ENCODE results near the gene TRAF3IP1.

The TRAF3IP1 gene

GRCh38 chr2:238391042-238391689 is 70.8 kb downstream of the TRAF3IP1 start:
- Histone ChIP-seq H3K9ac (ENCODE audit: low read length) (no peak overlapping the region), H2BK15ac (replicated peaks; ENCODE audit: low read depth) (no peak overlapping the region)

GRCh38 chr2:238396663-238397062 is 76.3 kb downstream of the TRAF3IP1 start:
- Histone ChIP-seq H3K23ac (ENCODE audit: low read length) (no peak overlapping the region), H3K4me3 (ENCODE audit: low read length) (no peak overlapping the region), H2BK5ac (ENCODE audit: low read length) (no peak overlapping the region), H3K27ac (ENCODE audit: low read depth, low read length) (no peak overlapping the region), H3K9ac (ENCODE audit: low read length) (no peak overlapping the region), H3K56ac (ENCODE audit: low read length) (no peak overlapping the region), H2BK15ac (replicated peaks; ENCODE audit: low read depth) (no peak overlapping the region), H4K5ac (ENCODE audit: low read length) (no peak overlapping the region), H2BK120ac (ENCODE audit: low read depth, low read length) (no peak overlapping the region), H3K27me3 (ENCODE audit: insufficient read depth, low read length, poor library complexity) (no peaks in the 10 kb centered on the region), H3K18ac (ENCODE audit: low read length) (no peak overlapping the region), H3K4me1 (ENCODE audit: control insufficient read depth, low read depth, low read length) (no peaks in the 10 kb centered on the region), H3K4ac (ENCODE audit: low read depth, low read length) (no peak overlapping the region), H3K79me2 (ENCODE audit: control insufficient read depth, insufficient read depth, low read length) (no peaks in the 10 kb centered on the region), H3K36me3 (ENCODE audit: control insufficient read depth, insufficient read depth, low read length) (no peaks in the 10 kb centered on the region), H3K79me1 (ENCODE audit: low read length) (no peaks in the 10 kb centered on the region), H4K8ac (ENCODE audit: low read depth, low read length) (no peak overlapping the region), H2AK5ac (ENCODE audit: low read length) (no peak overlapping the region), H3K4me2 (ENCODE audit: low read length) (no peak overlapping the region)
- WGBS (ENCODE audit: extremely low coverage, insufficient coverage, low lambda C conversion rate) = no CpG with 5 or more reads among the region's 7 CpGs
- DNase-seq = no peak

More at GRCh38 chr2:238391042-238391689, 70.8 kb downstream of the TRAF3IP1 start:
- no CpG with 5 or more reads among the region's 6 CpGs for WGBS (ENCODE audit: extremely low coverage, insufficient coverage, low lambda C conversion rate)
- H3K79me1 ChIP-seq (ENCODE audit: low read length) = no peaks in the 10 kb centered on the region
- no peak overlapping the region for H3K4ac ChIP-seq (ENCODE audit: low read depth, low read length)
- no peak overlapping the region for H2BK120ac ChIP-seq (ENCODE audit: low read depth, low read length)
- no peak overlapping the region for H3K4me3 ChIP-seq (ENCODE audit: low read length)
- H2BK5ac ChIP-seq (ENCODE audit: low read length) = no peak overlapping the region
- no peak overlapping the region for H4K5ac ChIP-seq (ENCODE audit: low read length)
- no peaks in the 10 kb centered on the region for H3K27me3 ChIP-seq (ENCODE audit: insufficient read depth, low read length, poor library complexity)
- DNase-seq = no peak
- H3K18ac ChIP-seq (ENCODE audit: low read length) = no peak overlapping the region
- H3K56ac ChIP-seq (ENCODE audit: low read length) = no peak overlapping the region
- H3K4me2 ChIP-seq (ENCODE audit: low read length) = no peak overlapping the region
- H3K23ac ChIP-seq (ENCODE audit: low read length) = no peak overlapping the region
- H3K36me3 ChIP-seq (ENCODE audit: control insufficient read depth, insufficient read depth, low read length) = no peaks in the 10 kb centered on the region
- no peak overlapping the region for H4K8ac ChIP-seq (ENCODE audit: low read depth, low read length)
- H3K79me2 ChIP-seq (ENCODE audit: control insufficient read depth, insufficient read depth, low read length) = no peaks in the 10 kb centered on the region
- H3K27ac ChIP-seq (ENCODE audit: low read depth, low read length) = no peak overlapping the region
- H2AK5ac ChIP-seq (ENCODE audit: low read length) = no peak overlapping the region
- H3K4me1 ChIP-seq (ENCODE audit: control insufficient read depth, low read depth, low read length) = no peaks in the 10 kb centered on the region

- H3K4me2 ChIP-seq (ENCODE audit: low read length) = no peak overlapping the region
- no peaks in the 10 kb centered on the region for H3K27me3 ChIP-seq (ENCODE audit: insufficient read depth, low read length, poor library complexity)
- no peak overlapping the region for H3K4ac ChIP-seq (ENCODE audit: low read depth, low read length)
- H3K36me3 ChIP-seq (ENCODE audit: control insufficient read depth, insufficient read depth, low read length) = no peaks in the 10 kb centered on the region
- H3K18ac ChIP-seq (ENCODE audit: low read length) = no peak overlapping the region
- no peaks in the 10 kb centered on the region for H3K79me2 ChIP-seq (ENCODE audit: control insufficient read depth, insufficient read depth, low read length)
- no peak overlapping the region for H2AK5ac ChIP-seq (ENCODE audit: low read length)
- no peak overlapping the region for H2BK15ac ChIP-seq (replicated peaks; ENCODE audit: low read depth)
- no peak overlapping the region for H3K23ac ChIP-seq (ENCODE audit: low read length)
- no peak overlapping the region for H3K9ac ChIP-seq (ENCODE audit: low read length)
- no peaks in the 10 kb centered on the region for H3K79me1 ChIP-seq (ENCODE audit: low read length)
- no peak overlapping the region for H3K4me3 ChIP-seq (ENCODE audit: low read length)
- no CpG with 5 or more reads among the region's 14 CpGs for WGBS (ENCODE audit: extremely low coverage, insufficient coverage, low lambda C conversion rate)
- no peak overlapping the region for H3K56ac ChIP-seq (ENCODE audit: low read length)
- no peak overlapping the region for H2BK5ac ChIP-seq (ENCODE audit: low read length)
- no peak overlapping the region for H2BK120ac ChIP-seq (ENCODE audit: low read depth, low read length)
- no peak overlapping the region for H4K5ac ChIP-seq (ENCODE audit: low read length)
- DNase-seq = no peak
- H3K27ac ChIP-seq (ENCODE audit: low read depth, low read length) = no peak overlapping the region
- no peaks in the 10 kb centered on the region for H3K4me1 ChIP-seq (ENCODE audit: control insufficient read depth, low read depth, low read length)
- H4K8ac ChIP-seq (ENCODE audit: low read depth, low read length) = no peak overlapping the region
Observed at GRCh38 chr2:238397356-238397755, 77.0 kb downstream of the TRAF3IP1 start.

GRCh38 chr2:238398577-238398976 is 78.3 kb downstream of the TRAF3IP1 start:
- no peak for DNase-seq
- Histone ChIP-seq H3K4me3 (ENCODE audit: low read length) (no peak overlapping the region), H3K27ac (ENCODE audit: low read depth, low read length) (no peak overlapping the region), H4K8ac (ENCODE audit: low read depth, low read length) (no peak overlapping the region), H3K4me2 (ENCODE audit: low read length) (no peak overlapping the region), H4K5ac (ENCODE audit: low read length) (no peak overlapping the region), H3K9ac (ENCODE audit: low read length) (no peak overlapping the region), H2BK15ac (replicated peaks; ENCODE audit: low read depth) (no peak overlapping the region), H2BK5ac (ENCODE audit: low read length) (no peak overlapping the region), H3K79me1 (ENCODE audit: low read length) (no peaks in the 10 kb centered on the region), H3K18ac (ENCODE audit: low read length) (no peak overlapping the region), H3K56ac (ENCODE audit: low read length) (no peak overlapping the region), H3K27me3 (ENCODE audit: insufficient read depth, low read length, poor library complexity) (no peaks in the 10 kb centered on the region), H3K23ac (ENCODE audit: low read length) (no peak overlapping the region), H3K4ac (ENCODE audit: low read depth, low read length) (no peak overlapping the region), H3K79me2 (ENCODE audit: control insufficient read depth, insufficient read depth, low read length) (no peaks in the 10 kb centered on the region), H3K4me1 (ENCODE audit: control insufficient read depth, low read depth, low read length) (no peaks in the 10 kb centered on the region), H3K36me3 (ENCODE audit: control insufficient read depth, insufficient read depth, low read length) (no peaks in the 10 kb centered on the region), H2BK120ac (ENCODE audit: low read depth, low read length) (no peak overlapping the region), H2AK5ac (ENCODE audit: low read length) (no peak overlapping the region)
- WGBS (ENCODE audit: extremely low coverage, insufficient coverage, low lambda C conversion rate) = no CpG with 5 or more reads among the region's 6 CpGs

- no peak overlapping the region for H3K9ac ChIP-seq (ENCODE audit: low read length)
- H2BK15ac ChIP-seq (replicated peaks; ENCODE audit: low read depth) = no peak overlapping the region
- no peaks in the 10 kb centered on the region for H3K79me2 ChIP-seq (ENCODE audit: control insufficient read depth, insufficient read depth, low read length)
- H3K79me1 ChIP-seq (ENCODE audit: low read length) = no peaks in the 10 kb centered on the region
- no peak overlapping the region for H3K4me2 ChIP-seq (ENCODE audit: low read length)
- no peak overlapping the region for H3K18ac ChIP-seq (ENCODE audit: low read length)
- no peak overlapping the region for H3K4ac ChIP-seq (ENCODE audit: low read depth, low read length)
- no peak overlapping the region for H2AK5ac ChIP-seq (ENCODE audit: low read length)
- H4K5ac ChIP-seq (ENCODE audit: low read length) = no peak overlapping the region
- no peaks in the 10 kb centered on the region for H3K36me3 ChIP-seq (ENCODE audit: control insufficient read depth, insufficient read depth, low read length)
- H3K4me1 ChIP-seq (ENCODE audit: control insufficient read depth, low read depth, low read length) = no peaks in the 10 kb centered on the region
- no peak overlapping the region for H2BK5ac ChIP-seq (ENCODE audit: low read length)
- WGBS (ENCODE audit: extremely low coverage, insufficient coverage, low lambda C conversion rate) = no CpG with 5 or more reads among the region's 2 CpGs
- no peaks in the 10 kb centered on the region for H3K27me3 ChIP-seq (ENCODE audit: insufficient read depth, low read length, poor library complexity)
- H3K27ac ChIP-seq (ENCODE audit: low read depth, low read length) = no peak overlapping the region
- no peak for DNase-seq
- no peak overlapping the region for H3K56ac ChIP-seq (ENCODE audit: low read length)
- H2BK120ac ChIP-seq (ENCODE audit: low read depth, low read length) = no peak overlapping the region
- H3K23ac ChIP-seq (ENCODE audit: low read length) = no peak overlapping the region
- no peak overlapping the region for H3K4me3 ChIP-seq (ENCODE audit: low read length)
- no peak overlapping the region for H4K8ac ChIP-seq (ENCODE audit: low read depth, low read length)
Observed at GRCh38 chr2:238399094-238399493, 78.8 kb downstream of the TRAF3IP1 start.

GRCh38 chr2:238401551-238401950 is 81.2 kb downstream of the TRAF3IP1 start:
- no peak for DNase-seq
- no peaks in the 10 kb centered on the region for H3K36me3 ChIP-seq (ENCODE audit: control insufficient read depth, insufficient read depth, low read length)
- no peak overlapping the region for H2BK15ac ChIP-seq (replicated peaks; ENCODE audit: low read depth)
- no peak overlapping the region for H2BK5ac ChIP-seq (ENCODE audit: low read length)
- no peaks in the 10 kb centered on the region for H3K4me1 ChIP-seq (ENCODE audit: control insufficient read depth, low read depth, low read length)
- H3K18ac ChIP-seq (ENCODE audit: low read length) = no peak overlapping the region
- H3K79me2 ChIP-seq (ENCODE audit: control insufficient read depth, insufficient read depth, low read length) = no peaks in the 10 kb centered on the region
- H3K4ac ChIP-seq (ENCODE audit: low read depth, low read length) = no peak overlapping the region
- H4K8ac ChIP-seq (ENCODE audit: low read depth, low read length) = no peak overlapping the region
- H3K4me2 ChIP-seq (ENCODE audit: low read length) = no peak overlapping the region
- H3K23ac ChIP-seq (ENCODE audit: low read length) = no peak overlapping the region
- H3K27me3 ChIP-seq (ENCODE audit: insufficient read depth, low read length, poor library complexity) = no peaks in the 10 kb centered on the region
- no CpG with 5 or more reads among the region's 8 CpGs for WGBS (ENCODE audit: extremely low coverage, insufficient coverage, low lambda C conversion rate)
- no peaks in the 10 kb centered on the region for H3K79me1 ChIP-seq (ENCODE audit: low read length)
- no peak overlapping the region for H3K9ac ChIP-seq (ENCODE audit: low read length)
- H2AK5ac ChIP-seq (ENCODE audit: low read length) = no peak overlapping the region
- H3K4me3 ChIP-seq (ENCODE audit: low read length) = no peak overlapping the region
- H2BK120ac ChIP-seq (ENCODE audit: low read depth, low read length) = no peak overlapping the region
- H4K5ac ChIP-seq (ENCODE audit: low read length) = no peak overlapping the region
- H3K27ac ChIP-seq (ENCODE audit: low read depth, low read length) = no peak overlapping the region
- H3K56ac ChIP-seq (ENCODE audit: low read length) = no peak overlapping the region
